ENCODE measurements around the gene TMEM88. TPM values are rescaled to one million over a fixed set of nuclear protein-coding genes. Genes with fewer than 3 reads are reported as not detected.
A peak's percentile ranks its signal among the peaks of the same experiment; 100 is the strongest.

TMEM88 gene
- total RNA-seq, 1 donor from 2014 or later = 13.8 TPM

DNA sequence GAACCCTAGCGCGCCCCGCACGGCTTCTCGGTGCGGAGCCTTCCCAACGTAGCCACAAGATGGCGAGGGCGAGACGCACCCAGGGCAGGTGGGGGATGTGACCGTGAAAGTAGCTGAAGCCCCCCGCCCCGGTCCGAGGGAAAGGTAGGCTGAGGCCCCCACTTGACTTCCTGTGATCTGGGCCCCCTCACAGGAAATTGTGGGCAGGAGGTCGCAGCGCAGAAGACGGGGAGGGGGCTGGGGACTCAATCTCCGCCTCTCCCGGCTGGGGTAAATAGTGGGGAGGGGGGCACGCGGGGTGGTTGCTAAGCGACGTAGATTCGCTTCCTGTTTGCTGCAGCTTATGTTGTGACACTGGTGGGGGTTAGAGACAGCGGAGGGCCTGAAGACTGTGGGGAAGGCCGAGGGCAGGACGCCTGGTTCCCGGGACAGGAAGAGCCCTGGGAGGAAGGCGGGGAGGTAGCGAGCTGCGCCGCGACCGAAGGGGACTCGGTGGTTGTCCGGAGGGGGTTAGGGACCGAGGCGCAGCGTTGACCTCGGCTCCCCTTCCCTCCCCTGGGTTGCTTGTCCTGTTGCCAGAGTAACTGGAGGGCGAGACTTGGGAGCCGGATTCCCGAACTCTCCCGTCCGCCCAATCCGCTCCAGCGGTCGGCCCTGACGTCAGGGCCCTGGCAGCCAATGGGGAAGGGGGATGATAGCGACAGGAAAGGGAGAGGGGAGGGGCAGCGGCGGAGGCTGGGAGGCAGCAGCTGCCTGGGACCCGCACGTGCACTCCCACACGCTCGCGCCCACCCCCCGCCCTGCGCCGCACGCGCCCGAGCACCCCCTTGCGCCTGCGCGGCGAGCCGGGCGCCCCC is 19.7 kb upstream of the TMEM88 start:
- TF ChIP-seq, protein P1, sequence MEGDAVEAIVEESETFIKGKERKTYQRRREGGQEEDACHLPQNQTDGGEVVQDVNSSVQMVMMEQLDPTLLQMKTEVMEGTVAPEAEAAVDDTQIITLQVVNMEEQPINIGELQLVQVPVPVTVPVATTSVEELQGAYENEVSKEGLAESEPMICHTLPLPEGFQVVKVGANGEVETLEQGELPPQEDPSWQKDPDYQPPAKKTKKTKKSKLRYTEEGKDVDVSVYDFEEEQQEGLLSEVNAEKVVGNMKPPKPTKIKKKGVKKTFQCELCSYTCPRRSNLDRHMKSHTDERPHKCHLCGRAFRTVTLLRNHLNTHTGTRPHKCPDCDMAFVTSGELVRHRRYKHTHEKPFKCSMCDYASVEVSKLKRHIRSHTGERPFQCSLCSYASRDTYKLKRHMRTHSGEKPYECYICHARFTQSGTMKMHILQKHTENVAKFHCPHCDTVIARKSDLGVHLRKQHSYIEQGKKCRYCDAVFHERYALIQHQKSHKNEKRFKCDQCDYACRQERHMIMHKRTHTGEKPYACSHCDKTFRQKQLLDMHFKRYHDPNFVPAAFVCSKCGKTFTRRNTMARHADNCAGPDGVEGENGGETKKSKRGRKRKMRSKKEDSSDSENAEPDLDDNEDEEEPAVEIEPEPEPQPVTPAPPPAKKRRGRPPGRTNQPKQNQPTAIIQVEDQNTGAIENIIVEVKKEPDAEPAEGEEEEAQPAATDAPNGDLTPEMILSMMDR (IDR thresholded peaks at IDR 0.05) = peak; percentile 84
- TF ChIP-seq EZH2phosphoT487 (IDR thresholded peaks at IDR 0.05) (no peak), EZH2 (IDR thresholded peaks at IDR 0.05) (no peak)
- H3K9me3 Mint-ChIP-seq = no peaks in the 10 kb centered on the region

DNA sequence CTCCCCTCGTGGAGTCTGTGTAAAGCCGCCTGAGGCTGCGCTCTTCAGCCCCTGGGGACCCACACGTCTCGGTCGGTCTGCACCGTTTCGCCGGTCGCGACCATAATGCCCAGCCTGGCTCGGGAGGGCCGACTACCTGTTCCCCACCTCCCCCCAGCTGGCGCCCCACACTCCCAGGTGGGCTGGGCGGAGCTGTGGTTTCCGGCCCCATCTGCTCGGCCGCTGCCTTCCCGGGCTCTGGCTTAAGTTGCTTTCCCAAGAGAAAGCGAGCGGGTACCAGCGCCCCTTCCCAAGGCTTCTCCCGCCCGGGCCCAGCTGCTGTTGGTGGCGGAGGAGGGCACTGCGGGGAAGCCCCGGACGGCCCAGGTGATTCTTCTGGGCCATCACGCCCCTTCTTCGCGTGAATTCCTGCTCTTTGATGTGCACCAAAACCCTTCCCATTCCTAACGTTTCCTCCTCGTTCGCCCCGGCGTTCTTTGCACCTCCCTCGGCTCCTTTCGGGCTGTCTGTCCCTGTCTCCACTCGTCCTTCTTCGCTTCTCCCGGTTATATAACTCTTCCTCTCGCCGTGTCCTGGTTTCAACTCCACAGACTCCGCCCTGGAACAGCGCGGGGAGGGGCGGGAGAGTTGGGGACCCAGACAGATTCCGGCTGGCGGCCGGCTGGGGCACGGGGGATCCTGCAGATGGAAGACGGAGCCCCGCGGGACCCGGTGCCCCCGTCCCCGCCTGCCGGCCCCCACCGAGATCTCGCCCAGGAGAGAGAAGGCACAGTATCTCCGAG is 18.9 kb upstream of the TMEM88 start:
- H3K9me3 Mint-ChIP-seq = no peaks in the 10 kb centered on the region
- peak; percentile 77 for DNase-seq (ENCODE audit: low spot score)
- Histone ChIP-seq H3K79me2 (ENCODE audit: low read depth) (peaks cover 32% of the 10 kb centered on the region), H3K4me1 (peaks cover 36% of the 10 kb centered on the region), H3K36me3 (no peaks in the 10 kb centered on the region), H4K20me1 (ENCODE audit: low read depth) (peaks cover 32% of the 10 kb centered on the region), H3F3A (ENCODE audit: low read depth) (peaks cover 57% of the 10 kb centered on the region), H3K9me3 (ENCODE audit: low read depth) (no peaks in the 10 kb centered on the region), H3K4me2 (peak overlapping the region; percentile 82), H3K9ac (peak overlapping the region; percentile 29), H3K27me3 (peaks cover 26% of the 10 kb centered on the region), H3K4me3 (peak overlapping the region; percentile 71), H3K27ac (peak overlapping the region; percentile 80), H2AFZ (replicated peaks) (no peak overlapping the region)
- TF ChIP-seq EZH2 (IDR thresholded peaks at IDR 0.05) (no peak), EZH2phosphoT487 (IDR thresholded peaks at IDR 0.05) (no peak)
- TF ChIP-seq, protein P1 (IDR thresholded peaks at IDR 0.05) = no peak
- H3K4me3 Mint-ChIP-seq = peak overlapping the region; percentile 94
- peaks cover 6% of the 10 kb centered on the region for H3K27me3 Mint-ChIP-seq (ENCODE audit: insufficient read depth, low read depth)
- peak overlapping the region; percentile 98 for H3K27ac Mint-ChIP-seq
- H3K36me3 Mint-ChIP-seq = peaks cover 3% of the 10 kb centered on the region
- peaks cover 50% of the 10 kb centered on the region for H3K4me1 Mint-ChIP-seq

More for the DNA sequence above, 19.7 kb upstream of the TMEM88 start:
- H3K27ac ChIP-seq = no peak overlapping the region
- no peak overlapping the region for H3K9ac ChIP-seq
- Mint-ChIP-seq H3K27ac (peak overlapping the region; percentile 98), H3K4me1 (peaks cover 41% of the 10 kb centered on the region), H3K4me3 (peak overlapping the region; percentile 94), H3K36me3 (no peaks in the 10 kb centered on the region), H3K27me3 (ENCODE audit: insufficient read depth, low read depth) (peaks cover 6% of the 10 kb centered on the region)
- H3K4me1 ChIP-seq = peaks cover 28% of the 10 kb centered on the region
- H3K9me3 ChIP-seq (ENCODE audit: low read depth) = no peaks in the 10 kb centered on the region
- H3K36me3 ChIP-seq = no peaks in the 10 kb centered on the region
- peaks cover 34% of the 10 kb centered on the region for H3K27me3 ChIP-seq
- no peak overlapping the region for H2AFZ ChIP-seq (replicated peaks)
- peaks cover 24% of the 10 kb centered on the region for H3K79me2 ChIP-seq (ENCODE audit: low read depth)
- H4K20me1 ChIP-seq (ENCODE audit: low read depth) = peaks cover 24% of the 10 kb centered on the region
- H3F3A ChIP-seq (ENCODE audit: low read depth) = peaks cover 49% of the 10 kb centered on the region
- peak overlapping the region; percentile 71 for H3K4me3 ChIP-seq
- H3K4me2 ChIP-seq = peak overlapping the region; percentile 91
- DNase-seq (ENCODE audit: low spot score) = peak; percentile 99

DNA sequence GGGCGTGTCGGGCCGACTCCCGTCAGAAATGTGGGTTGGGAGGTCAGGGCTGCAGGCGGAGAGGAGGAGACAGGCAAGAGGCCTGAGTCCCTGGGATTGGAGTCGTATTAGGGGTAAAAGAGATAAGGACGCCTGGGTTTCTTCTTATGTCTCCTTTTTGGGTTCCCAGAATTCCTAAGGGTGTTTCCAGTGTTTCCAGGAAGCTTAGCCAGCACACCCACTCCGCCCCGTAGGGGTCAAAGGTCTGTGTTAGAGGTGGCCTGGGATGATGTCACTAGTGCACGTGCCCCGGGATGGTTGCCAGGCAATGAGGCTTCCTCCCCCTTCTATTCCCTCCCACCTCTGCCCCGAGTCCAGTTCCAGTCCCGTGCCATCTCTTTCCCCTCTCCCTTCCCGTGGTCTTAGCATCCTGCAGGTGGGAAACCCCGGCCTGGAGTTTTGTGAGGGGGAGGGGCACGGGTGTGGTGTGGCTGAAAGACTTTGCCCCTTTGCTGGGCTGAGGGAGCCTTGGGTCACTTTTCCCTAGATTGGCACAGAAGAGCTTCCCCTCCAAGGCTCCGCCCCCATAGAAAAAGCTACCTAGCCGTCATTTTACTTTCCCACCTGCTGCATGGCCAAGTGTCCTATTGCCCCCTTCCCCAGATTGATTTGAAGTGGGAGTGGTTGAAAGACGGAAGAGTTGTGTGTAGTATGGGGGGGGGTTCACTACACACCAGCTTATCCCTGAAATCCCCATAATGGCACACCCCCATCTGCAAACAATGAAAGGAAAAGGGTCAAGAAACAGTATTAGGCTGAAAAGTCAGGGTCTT is 18.1 kb upstream of the TMEM88 start:
- H3K27me3 Mint-ChIP-seq (ENCODE audit: insufficient read depth, low read depth) = peaks cover 6% of the 10 kb centered on the region
- peaks cover 3% of the 10 kb centered on the region for H3K36me3 Mint-ChIP-seq
- H3K9me3 Mint-ChIP-seq = no peaks in the 10 kb centered on the region
- H3K4me3 ChIP-seq = peak overlapping the region; percentile 71
- TF ChIP-seq EZH2 (IDR thresholded peaks at IDR 0.05) (no peak), EZH2phosphoT487 (IDR thresholded peaks at IDR 0.05) (no peak)
- TF ChIP-seq, protein P1 (IDR thresholded peaks at IDR 0.05) = no peak
- H3F3A ChIP-seq (ENCODE audit: low read depth) = peaks cover 65% of the 10 kb centered on the region
- no peaks in the 10 kb centered on the region for H3K9me3 ChIP-seq (ENCODE audit: low read depth)
- H3K4me1 Mint-ChIP-seq = peaks cover 55% of the 10 kb centered on the region
- no peaks in the 10 kb centered on the region for H3K36me3 ChIP-seq
- peak overlapping the region; percentile 29 for H3K9ac ChIP-seq
- peaks cover 18% of the 10 kb centered on the region for H3K27me3 ChIP-seq
- peak overlapping the region; percentile 98 for H3K27ac Mint-ChIP-seq
- peak overlapping the region; percentile 99 for H3K4me2 ChIP-seq
- peak; percentile 98 for DNase-seq (ENCODE audit: low spot score)
- peak overlapping the region; percentile 80 for H3K27ac ChIP-seq
- H4K20me1 ChIP-seq (ENCODE audit: low read depth) = peaks cover 40% of the 10 kb centered on the region
- peaks cover 40% of the 10 kb centered on the region for H3K4me1 ChIP-seq
- H2AFZ ChIP-seq (replicated peaks) = no peak overlapping the region
- H3K4me3 Mint-ChIP-seq = peak overlapping the region; percentile 94
- peaks cover 38% of the 10 kb centered on the region for H3K79me2 ChIP-seq (ENCODE audit: low read depth)

All from neural progenitor cell (in vitro differentiated cells).